HG03342 (cell line): ENCODE results near the gene MNDA.
"Not testable (repeated sequence)": the region's sequence is repeated elsewhere in the genome, so short reads cannot be mapped to it uniquely, and the experiment has no call there.

Experiments used
- ATAC-seq: cut with Tn5 transposase; IDR thresholded peaks from one replicate; pipeline ENCODE4 v1.9.1; 2021; ENCODE audit warnings: mild to moderate bottlenecking, moderate library complexity; ENCODE audit not compliant: unreplicated experiment

The MNDA gene

GRCh38 chr1:158836038-158836437, 4.9 kb downstream of the MNDA start:
- ATAC-seq: no peak

- ATAC-seq: no peak
Observed at GRCh38 chr1:158838660-158839059, 7.5 kb downstream of the MNDA start.

- ATAC-seq: no peak
Observed at GRCh38 chr1:158839566-158839965, 8.4 kb downstream of the MNDA start.

DNA sequence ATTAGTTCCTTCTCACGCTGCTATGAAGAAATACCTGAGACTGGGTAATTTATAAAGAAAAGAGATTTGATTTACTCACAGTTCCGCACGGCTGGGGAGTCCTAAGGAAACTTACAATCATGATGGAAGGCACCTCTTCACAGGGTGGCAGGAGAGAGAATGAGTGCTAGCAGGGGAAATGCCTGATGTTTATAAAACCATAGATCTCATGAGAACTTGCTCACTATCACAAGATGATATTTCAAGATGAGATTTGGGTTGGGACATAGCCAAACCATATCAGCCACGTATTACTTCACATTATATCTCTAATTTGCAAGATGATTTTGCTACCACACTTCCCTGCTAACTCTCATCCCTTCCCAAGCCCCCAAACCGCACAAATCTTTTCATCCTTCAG, 9.1 kb downstream of the MNDA start:
- no peak for ATAC-seq

GRCh38 chr1:158864595-158864994, 33.4 kb downstream of the MNDA start:
- no peak for ATAC-seq

- not testable (repeated sequence) for ATAC-seq
Observed at GRCh38 chr1:158870438-158870837, 39.3 kb downstream of the MNDA start.

DNA sequence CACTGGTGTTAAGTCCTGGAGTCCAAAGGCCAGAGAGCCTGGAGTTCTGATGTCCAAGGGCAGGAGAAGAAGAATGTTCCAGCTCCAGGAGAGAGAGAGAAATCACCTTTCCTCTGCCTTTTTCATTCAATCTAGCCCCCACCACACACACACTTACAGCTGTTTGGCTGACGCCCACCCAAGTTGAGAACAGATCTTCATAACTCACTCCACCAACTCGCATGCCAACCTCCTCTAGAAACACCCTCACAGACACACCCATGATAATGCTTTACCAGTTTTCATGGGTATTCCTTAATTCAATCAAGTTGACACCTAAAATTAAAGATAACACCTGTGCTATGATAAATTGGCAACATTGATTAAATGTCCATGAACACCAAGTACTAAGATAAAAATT, 42.0 kb downstream of the MNDA start:
- no peak for ATAC-seq

DNA sequence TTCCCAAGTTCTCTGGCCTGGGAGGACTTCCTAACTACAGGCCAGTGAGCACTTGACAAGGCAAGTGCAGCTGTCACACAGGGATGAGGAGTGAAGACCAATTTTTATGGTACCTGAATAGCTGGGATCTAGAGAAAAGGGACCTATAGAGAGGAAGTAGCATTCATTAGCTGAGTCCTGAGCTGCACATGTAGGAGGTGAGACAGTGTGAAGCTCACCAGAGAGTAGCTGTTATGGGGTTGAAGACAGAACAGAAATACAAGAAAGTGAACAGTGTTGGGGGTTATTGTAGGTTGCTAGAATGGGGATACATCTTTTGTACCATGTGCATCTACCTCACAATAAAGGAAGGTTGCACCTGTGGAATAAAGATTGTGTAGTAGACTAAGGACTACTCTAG, 62.5 kb downstream of the MNDA start:
- no peak for ATAC-seq

- ATAC-seq: no peak
Observed at GRCh38 chr1:158898722-158899121, 67.6 kb downstream of the MNDA start.
